ENCODE results near the gene NPHP1. TPM values are rescaled to one million over a fixed set of nuclear protein-coding genes. Genes with fewer than 3 reads are reported as not detected.

The NPHP1 gene
- polyA plus RNA-seq, 1 donor from 2014 or later = 8.0 TPM

- no peak for TF ChIP-seq RAD21 (conservative IDR thresholded peaks at IDR 0.05)
- TF ChIP-seq POLR2AphosphoS5 (IDR thresholded peaks at IDR 0.05) = no peak
- no peak for TF ChIP-seq SMC3 (conservative IDR thresholded peaks at IDR 0.05; ENCODE audit: poor library complexity)
- TF ChIP-seq EZH2 (IDR thresholded peaks at IDR 0.05; ENCODE audit: borderline replicate concordance, insufficient read depth, low read length, poor library complexity, severe bottlenecking) = no peak
- TF ChIP-seq EP300 (conservative IDR thresholded peaks at IDR 0.05; ENCODE audit: poor library complexity, severe bottlenecking) = no peak
- TF ChIP-seq REST (IDR thresholded peaks at IDR 0.05; ENCODE audit: borderline replicate concordance) = no peak
- no peak for TF ChIP-seq MXI1 (conservative IDR thresholded peaks at IDR 0.05; ENCODE audit: poor library complexity, severe bottlenecking)
- TF ChIP-seq CTCF (IDR thresholded peaks at IDR 0.05; ENCODE audit: poor library complexity, severe bottlenecking) = no peak
- TF ChIP-seq TAF1 (IDR thresholded peaks at IDR 0.05; ENCODE audit: low read depth) = no peak
- H3K9ac ChIP-seq (ENCODE audit: low read length) = no peak overlapping the region
- H2AFZ ChIP-seq (ENCODE audit: low read depth, low read length) = no peak overlapping the region
- no peaks in the 10 kb centered on the region for H3K27me3 ChIP-seq (ENCODE audit: insufficient read depth, low read depth, low read length)
- H4K20me1 ChIP-seq (ENCODE audit: insufficient read depth) = no peaks in the 10 kb centered on the region
- no peaks in the 10 kb centered on the region for H3K79me2 ChIP-seq (replicated peaks; ENCODE audit: insufficient read depth, low read length)
- H3K36me3 ChIP-seq (ENCODE audit: insufficient read depth, low read length) = no peaks in the 10 kb centered on the region
- no peaks in the 10 kb centered on the region for H3F3A ChIP-seq (ENCODE audit: insufficient read depth, low read length, poor library complexity, severe bottlenecking)
- no peaks in the 10 kb centered on the region for H3K9me3 ChIP-seq (ENCODE audit: low read length)
- H3K9me2 ChIP-seq (ENCODE audit: insufficient read depth, low read length) = no peaks in the 10 kb centered on the region
- no peak overlapping the region for H3K27ac ChIP-seq (ENCODE audit: low read length)
- no peak overlapping the region for H3K4me3 ChIP-seq (ENCODE audit: low read length)
- no peak overlapping the region for H3K4me2 ChIP-seq (ENCODE audit: low read length)
These were observed 31.3 kb downstream of the NPHP1 start for GRCh38 chr2:110173523-110173922.

DNA sequence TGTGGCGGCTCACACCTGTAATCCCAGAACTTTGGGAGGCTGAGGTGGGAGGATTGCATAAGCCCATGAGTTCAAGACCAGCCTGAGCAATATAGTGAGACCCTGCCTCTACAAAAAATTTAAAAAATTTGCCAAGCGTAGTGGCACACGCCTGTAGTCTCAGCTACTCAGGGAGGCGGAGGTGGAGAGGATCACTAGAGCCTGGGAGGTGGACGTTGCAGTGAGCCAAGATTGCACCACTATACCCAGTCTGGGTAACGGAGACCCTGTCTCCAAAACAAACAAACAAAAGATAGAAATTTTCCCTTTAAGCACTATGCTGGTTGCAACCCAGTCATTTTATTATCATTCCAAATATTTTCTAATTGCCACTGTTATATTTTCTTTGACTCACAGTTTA lies 32.3 kb downstream of the NPHP1 start:
- H3K27ac ChIP-seq (ENCODE audit: low read length) = no peak overlapping the region
- H3K27me3 ChIP-seq (ENCODE audit: insufficient read depth, low read depth, low read length) = no peaks in the 10 kb centered on the region
- H3K4me3 ChIP-seq (ENCODE audit: low read length) = no peak overlapping the region
- H3K79me2 ChIP-seq (replicated peaks; ENCODE audit: insufficient read depth, low read length) = no peaks in the 10 kb centered on the region
- H3K9me3 ChIP-seq (ENCODE audit: low read length) = no peaks in the 10 kb centered on the region
- H3K36me3 ChIP-seq (ENCODE audit: insufficient read depth, low read length) = no peaks in the 10 kb centered on the region
- no peaks in the 10 kb centered on the region for H4K20me1 ChIP-seq (ENCODE audit: insufficient read depth)
- H3F3A ChIP-seq (ENCODE audit: insufficient read depth, low read length, poor library complexity, severe bottlenecking) = no peaks in the 10 kb centered on the region
- no peak overlapping the region for H3K4me2 ChIP-seq (ENCODE audit: low read length)
- H2AFZ ChIP-seq (ENCODE audit: low read depth, low read length) = no peak overlapping the region
- no peaks in the 10 kb centered on the region for H3K9me2 ChIP-seq (ENCODE audit: insufficient read depth, low read length)
- no peak overlapping the region for H3K9ac ChIP-seq (ENCODE audit: low read length)
- TF ChIP-seq CTCF (IDR thresholded peaks at IDR 0.05; ENCODE audit: poor library complexity, severe bottlenecking) = no peak
- TF ChIP-seq EZH2 (IDR thresholded peaks at IDR 0.05; ENCODE audit: borderline replicate concordance, insufficient read depth, low read length, poor library complexity, severe bottlenecking) = no peak
- TF ChIP-seq RAD21 (conservative IDR thresholded peaks at IDR 0.05) = no peak
- no peak for TF ChIP-seq EP300 (conservative IDR thresholded peaks at IDR 0.05; ENCODE audit: poor library complexity, severe bottlenecking)
- TF ChIP-seq SMC3 (conservative IDR thresholded peaks at IDR 0.05; ENCODE audit: poor library complexity) = no peak
- no peak for TF ChIP-seq REST (IDR thresholded peaks at IDR 0.05; ENCODE audit: borderline replicate concordance)
- TF ChIP-seq TAF1 (IDR thresholded peaks at IDR 0.05; ENCODE audit: low read depth) = no peak
- TF ChIP-seq MXI1 (conservative IDR thresholded peaks at IDR 0.05; ENCODE audit: poor library complexity, severe bottlenecking) = no peak
